Progenitor cell of endocrine pancreas (in vitro differentiated cells): ENCODE measurements around the gene TBC1D2B. TPM values are rescaled to one million over a fixed set of nuclear protein-coding genes. Genes with fewer than 3 reads are reported as not detected.
A peak's percentile ranks its signal among the peaks of the same experiment; 100 is the strongest.
"Not testable (repeated sequence)": the region's sequence is repeated elsewhere in the genome, so short reads cannot be mapped to it uniquely, and the experiment has no call there.

Experiments used
- DNase-seq: peaks from one replicate; pipeline ENCODE4 v3.0.0; 2021; ENCODE audit warnings: low spot score; ENCODE audit not compliant: unreplicated experiment
- H3K27ac Mint-ChIP-seq: 2 replicates; pipeline ENCODE4 v1.8.0; 2021; ENCODE audit warnings: mild to moderate bottlenecking, moderate library complexity, mixed read lengths
- H3K27me3 Mint-ChIP-seq: 2 replicates; pipeline ENCODE4 v1.8.0; 2021; ENCODE audit warnings: mixed read lengths
- H3K36me3 Mint-ChIP-seq: 2 replicates; pipeline ENCODE4 v1.8.0; 2022; ENCODE audit warnings: mixed read lengths; ENCODE audit not compliant: insufficient read depth
- H3K4me1 Mint-ChIP-seq: 2 replicates; pipeline ENCODE4 v1.8.0; 2021; ENCODE audit warnings: low read depth, mixed read lengths
- H3K4me3 Mint-ChIP-seq: 2 replicates; pipeline ENCODE4 v1.8.0; 2021; ENCODE audit warnings: low read depth, mild to moderate bottlenecking, moderate library complexity, mixed read lengths
- H3K9me3 Mint-ChIP-seq: 2 replicates; pipeline ENCODE4 v1.8.0; 2021; ENCODE audit warnings: low read depth, mixed read lengths
- CTCF ChIP-seq: fragments of 200-600 bp; sonication (generic); IDR thresholded peaks from one replicate; pipeline ENCODE4 v1.5.0; 2021; ENCODE audit warnings: antibody characterized with exemption, mild to moderate bottlenecking; ENCODE audit not compliant: unreplicated experiment
- total RNA-seq: library from RNA; stranded (reverse); gene quantifications from 2 replicates; pipeline ENCODE4 v1.2.1, GENCODE V29; 2021

TBC1D2B gene
- total RNA-seq, 1 donor from 2014 or later: 10.8 TPM

- no peak for DNase-seq
- Mint-ChIP-seq H3K27me3 (peaks cover 3% of the 10 kb centered on the region), H3K36me3 (no peaks in the 10 kb centered on the region), H3K4me1 (peaks cover 2% of the 10 kb centered on the region), H3K27ac (peak overlapping the region; percentile 33), H3K4me3 (no peak overlapping the region), H3K9me3 (no peaks in the 10 kb centered on the region)
- no peak for TF ChIP-seq CTCF
These were observed 88.0 kb downstream of the TBC1D2B start for GRCh38 chr15:77989296-77990143.

- TF ChIP-seq CTCF: no peak
- Mint-ChIP-seq H3K36me3 (no peaks in the 10 kb centered on the region), H3K9me3 (no peaks in the 10 kb centered on the region), H3K27ac (peak overlapping the region; percentile 33), H3K4me3 (no peak overlapping the region), H3K27me3 (peaks cover 4% of the 10 kb centered on the region), H3K4me1 (peaks cover 2% of the 10 kb centered on the region)
- DNase-seq: no peak
These were observed 88.9 kb downstream of the TBC1D2B start for GRCh38 chr15:77988347-77989295.

GRCh38 chr15:77987765-77988136, 89.8 kb downstream of the TBC1D2B start:
- not testable (repeated sequence) for H3K27ac Mint-ChIP-seq, H3K9me3 Mint-ChIP-seq, H3K4me1 Mint-ChIP-seq, H3K27me3 Mint-ChIP-seq, DNase-seq, H3K36me3 Mint-ChIP-seq, H3K4me3 Mint-ChIP-seq

GRCh38 chr15:77986891-77987764, 90.4 kb downstream of the TBC1D2B start:
- Mint-ChIP-seq H3K27me3 (peaks cover 10% of the 10 kb centered on the region), H3K9me3 (no peaks in the 10 kb centered on the region), H3K36me3 (no peaks in the 10 kb centered on the region), H3K27ac (no peak overlapping the region), H3K4me3 (no peak overlapping the region), H3K4me1 (peaks cover 3% of the 10 kb centered on the region)
- no peak for DNase-seq
- no peak for TF ChIP-seq CTCF

- H3K27ac Mint-ChIP-seq: no peak overlapping the region
- peaks cover 10% of the 10 kb centered on the region for H3K27me3 Mint-ChIP-seq
- DNase-seq: no peak
- TF ChIP-seq CTCF: no peak
- no peaks in the 10 kb centered on the region for H3K9me3 Mint-ChIP-seq
- peaks cover 1% of the 10 kb centered on the region for H3K4me1 Mint-ChIP-seq
- no peaks in the 10 kb centered on the region for H3K36me3 Mint-ChIP-seq
- no peak overlapping the region for H3K4me3 Mint-ChIP-seq
These were observed 91.5 kb downstream of the TBC1D2B start for GRCh38 chr15:77985931-77986480.
